Activated CD8-positive, alpha-beta T cell treated with anti-CD3 and anti-CD28 coated beads, Interleukin-2, amount 10 ng/mL, durations not matched to agents 7 days and 5 days (primary cell): ENCODE data around the gene DMRTB1. TPM values are rescaled to one million over a fixed set of nuclear protein-coding genes. Genes with fewer than 3 reads are reported as not detected.
"Not testable (repeated sequence)": the region's sequence is repeated elsewhere in the genome, so short reads cannot be mapped to it uniquely, and the experiment has no call there.

Source experiments
- ATAC-seq: fragments of 150-1000 bp; cut with Tn5 transposase; one replicate; pipeline ENCODE4 v1.10.0; 2021; ENCODE audit warnings: moderate library complexity
- CTCF ChIA-PET: fragments of 350-600 bp; sonication (Branson Sonifier 250); formaldehyde crosslinking; loops from one replicate; lab custom pipeline; 2021; ENCODE audit warnings: antibody characterized with exemption; lab: Charles Lee
- POLR2A ChIA-PET: fragments of 350-600 bp; sonication (Branson Sonifier 250); formaldehyde crosslinking; loops from one replicate; lab custom pipeline; 2021; ENCODE audit warnings: antibody characterized with exemption; lab: Charles Lee
- DNase-seq: peaks from one replicate; pipeline ENCODE4 v3.0.0-alpha.2; 2020
- H3K27ac Mint-ChIP-seq: one replicate; pipeline ENCODE4 v1.8.0; 2021; ENCODE audit warnings: mild to moderate bottlenecking, mixed read lengths
- H3K27me3 Mint-ChIP-seq: one replicate; pipeline ENCODE4 v1.8.0; 2021; ENCODE audit warnings: low read depth, mixed read lengths
- H3K36me3 Mint-ChIP-seq: one replicate; pipeline ENCODE4 v1.8.0; 2021; ENCODE audit warnings: low read depth, mixed read lengths
- H3K4me1 Mint-ChIP-seq: one replicate; pipeline ENCODE4 v1.8.0; 2021; ENCODE audit warnings: low read depth, mixed read lengths
- H3K4me3 Mint-ChIP-seq: one replicate; pipeline ENCODE4 v1.8.0; 2021; ENCODE audit warnings: mild to moderate bottlenecking, mixed read lengths
- H3K9me3 Mint-ChIP-seq: one replicate; pipeline ENCODE4 v1.8.0; 2022; ENCODE audit warnings: mixed read lengths; ENCODE audit not compliant: insufficient read depth
- total RNA-seq, 2 experiments: library from RNA; stranded (reverse); gene quantifications; one replicate each; pipeline ENCODE4 v1.2.3, GENCODE V29; 2021

Gene DMRTB1
- total RNA-seq, 2 experiments from 2014 or later = not detected

DNA sequence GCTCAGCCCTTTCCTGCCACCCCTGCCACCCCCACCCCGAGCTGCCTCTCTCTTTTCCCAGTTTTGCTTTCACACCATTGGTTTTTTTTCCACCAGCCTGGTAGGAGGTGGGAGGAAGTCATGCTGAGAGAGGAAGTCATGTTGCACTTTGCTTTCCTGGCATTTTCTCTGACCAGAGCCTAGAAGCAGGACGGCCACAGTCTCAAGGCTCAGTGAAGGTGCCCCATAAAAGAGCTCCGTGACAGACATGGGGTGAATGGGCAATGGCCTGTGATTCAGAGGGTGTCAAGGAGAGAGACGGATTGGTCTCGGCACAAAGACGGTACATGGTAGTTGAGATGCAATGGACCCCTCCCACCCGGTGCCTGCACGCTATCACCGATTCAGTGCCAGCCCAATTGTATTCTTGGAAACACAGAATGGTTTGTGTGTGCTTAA lies 42.1 kb upstream of the DMRTB1 start:
- Mint-ChIP-seq H3K4me1 (peaks cover 46% of the 10 kb centered on the region), H3K27ac (no peak overlapping the region), H3K9me3 (peaks cover 5% of the 10 kb centered on the region), H3K27me3 (peaks cover 7% of the 10 kb centered on the region), H3K4me3 (no peak overlapping the region), H3K36me3 (peaks cover 3% of the 10 kb centered on the region)
- ATAC-seq (no peak), DNase-seq (no peak)
- ChIA-PET POLR2A (no interaction called here), CTCF (no interaction called here)

DNA sequence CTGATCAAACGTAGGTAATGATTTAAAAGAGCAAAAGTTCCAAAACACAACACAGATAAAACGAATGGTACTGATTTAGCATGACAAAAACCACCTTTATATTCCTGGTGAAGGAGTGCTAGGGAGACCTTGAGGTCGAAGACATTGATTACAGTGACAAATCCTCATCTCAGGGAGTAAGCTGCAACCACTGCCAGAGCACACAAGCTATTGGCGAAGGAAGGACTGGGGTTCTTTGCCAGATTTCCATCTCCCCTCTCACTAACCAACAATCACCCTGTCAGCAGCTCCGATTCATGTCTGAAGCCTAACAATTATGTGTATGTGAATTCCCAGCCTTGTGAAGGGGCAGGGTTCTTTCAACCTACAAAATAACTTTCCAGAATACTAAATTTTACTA lies 40.2 kb upstream of the DMRTB1 start:
- peaks cover 27% of the 10 kb centered on the region for H3K4me1 Mint-ChIP-seq
- H3K27ac Mint-ChIP-seq = no peak overlapping the region
- CTCF ChIA-PET = no interaction called here
- no peak overlapping the region for H3K4me3 Mint-ChIP-seq
- POLR2A ChIA-PET = no interaction called here
- H3K27me3 Mint-ChIP-seq = peaks cover 7% of the 10 kb centered on the region
- H3K36me3 Mint-ChIP-seq = peaks cover 3% of the 10 kb centered on the region
- ATAC-seq (no peak), DNase-seq (no peak)
- peaks cover 5% of the 10 kb centered on the region for H3K9me3 Mint-ChIP-seq

DNA sequence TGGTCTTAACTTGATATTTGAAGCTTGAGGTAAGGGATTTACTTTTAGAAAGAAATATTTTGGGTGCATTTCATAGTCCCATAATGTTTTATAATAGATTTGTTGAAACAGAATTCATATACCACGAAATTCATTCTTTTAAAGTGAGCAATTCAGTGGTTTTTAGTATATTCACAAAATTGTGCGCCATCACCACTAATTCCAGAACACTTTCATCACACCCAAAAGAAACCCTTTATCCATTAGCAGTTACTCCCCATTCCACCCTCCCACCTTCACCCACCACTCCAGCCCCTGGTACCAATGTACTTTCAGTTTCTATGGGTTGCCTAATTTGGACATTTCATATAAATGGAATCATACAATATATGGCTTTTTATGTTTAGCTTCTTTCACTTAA lies 38.9 kb upstream of the DMRTB1 start:
- H3K36me3 Mint-ChIP-seq = peaks cover 3% of the 10 kb centered on the region
- H3K4me1 Mint-ChIP-seq = peaks cover 14% of the 10 kb centered on the region
- ATAC-seq (no peak), DNase-seq (no peak)
- CTCF ChIA-PET = interaction anchor here (1.0 to 1.1 kb wide), 2 partner anchors 10 to 24 kb away, joined by 3 to 5 read pairs; no protein-coding TSS in a partner anchor
- POLR2A ChIA-PET = interaction anchor here (0.5 kb wide), 1 partner anchor 15 kb away, joined by 3 read pairs; no protein-coding TSS in a partner anchor
- no peak overlapping the region for H3K4me3 Mint-ChIP-seq
- H3K27me3 Mint-ChIP-seq = peaks cover 7% of the 10 kb centered on the region
- H3K27ac Mint-ChIP-seq = no peak overlapping the region
- H3K9me3 Mint-ChIP-seq = peaks cover 5% of the 10 kb centered on the region

DNA sequence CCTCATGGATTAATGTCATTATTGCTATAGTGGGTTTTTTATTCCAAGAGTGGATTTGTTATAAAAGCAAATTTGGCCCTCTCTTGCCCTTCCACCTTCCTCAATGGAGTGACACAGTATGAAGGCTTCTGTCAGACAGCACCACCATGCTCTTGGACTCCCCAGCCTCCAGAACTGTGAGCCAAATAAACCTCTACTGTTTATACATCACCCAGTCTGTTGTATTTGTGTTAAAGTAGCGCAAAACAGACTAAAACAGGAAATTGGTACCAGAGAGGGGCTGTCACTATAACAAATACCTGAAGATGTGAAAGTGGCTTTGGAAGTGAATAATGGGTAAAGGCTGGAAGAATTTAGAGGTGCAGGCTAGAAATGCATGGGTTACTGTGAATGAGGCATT lies 38.0 kb upstream of the DMRTB1 start:
- Mint-ChIP-seq H3K4me3 (no peak overlapping the region), H3K9me3 (peaks cover 5% of the 10 kb centered on the region), H3K36me3 (peaks cover 3% of the 10 kb centered on the region), H3K27me3 (peaks cover 7% of the 10 kb centered on the region), H3K27ac (no peak overlapping the region), H3K4me1 (peaks cover 13% of the 10 kb centered on the region)
- POLR2A ChIA-PET = interaction anchor here (0.5 kb wide), 1 partner anchor 14 kb away, joined by 3 read pairs; no protein-coding TSS in a partner anchor
- ATAC-seq = no peak
- DNase-seq = no peak
- CTCF ChIA-PET = interaction anchor here (1.0 kb wide), 1 partner anchor 23 kb away, joined by 5 read pairs; no protein-coding TSS in a partner anchor

DNA sequence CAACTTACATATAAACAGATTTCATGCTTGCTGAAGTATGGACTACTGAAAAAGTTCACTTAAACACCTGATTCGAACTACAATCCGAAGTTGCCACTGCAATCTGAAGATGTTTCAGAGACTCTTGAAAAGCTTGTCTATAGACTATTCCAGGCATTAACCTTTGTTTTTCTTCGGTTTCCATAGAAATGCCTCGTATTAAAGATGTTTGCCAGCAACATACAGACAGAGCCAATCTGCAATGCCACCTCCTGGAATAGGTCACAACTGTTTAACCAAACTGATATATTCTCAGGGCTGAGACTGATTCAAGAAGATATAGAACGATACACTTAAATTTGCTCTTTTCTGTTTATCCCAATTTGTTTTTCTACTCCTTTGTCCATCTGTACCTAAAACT lies 28.9 kb upstream of the DMRTB1 start:
- Mint-ChIP-seq H3K36me3 (no peaks in the 10 kb centered on the region), H3K9me3 (no peaks in the 10 kb centered on the region), H3K4me3 (no peak overlapping the region), H3K27ac (no peak overlapping the region), H3K4me1 (peaks cover 6% of the 10 kb centered on the region), H3K27me3 (peaks cover 14% of the 10 kb centered on the region)
- CTCF ChIA-PET = interaction anchor here (0.8 to 1.3 kb wide), 4 partner anchors 10 to 152 kb away, joined by 3 to 5 read pairs (median 3); no protein-coding TSS in a partner anchor
- no peak for DNase-seq
- POLR2A ChIA-PET = no interaction called here
- no peak for ATAC-seq

DNA sequence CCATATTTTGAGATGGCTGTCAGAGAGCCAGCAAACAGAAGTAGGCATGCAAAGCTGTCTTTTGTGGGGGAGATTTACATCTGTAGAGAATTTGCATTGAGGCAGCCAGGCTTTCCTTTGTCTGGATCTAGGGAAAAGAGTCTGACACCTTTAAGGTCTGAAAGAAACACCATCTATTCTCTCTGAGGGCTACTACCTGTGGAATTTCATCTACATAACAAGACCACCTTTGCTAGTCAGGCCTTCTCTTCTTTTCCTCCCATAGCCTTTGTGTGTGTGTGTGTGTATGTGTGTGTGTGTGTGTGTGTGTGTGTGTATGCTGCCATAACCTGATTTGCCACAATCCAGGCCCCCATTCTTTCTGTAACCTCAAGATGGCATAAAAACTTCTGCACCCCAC lies 28.4 kb upstream of the DMRTB1 start:
- no peaks in the 10 kb centered on the region for H3K36me3 Mint-ChIP-seq
- CTCF ChIA-PET = interaction anchor here (1.2 to 1.3 kb wide), 2 partner anchors 17 to 152 kb away, joined by 3 to 5 read pairs; no protein-coding TSS in a partner anchor
- no peak overlapping the region for H3K27ac Mint-ChIP-seq
- no peak overlapping the region for H3K4me3 Mint-ChIP-seq
- ATAC-seq (no peak), DNase-seq (no peak)
- POLR2A ChIA-PET = no interaction called here
- peaks cover 6% of the 10 kb centered on the region for H3K4me1 Mint-ChIP-seq
- peaks cover 14% of the 10 kb centered on the region for H3K27me3 Mint-ChIP-seq
- H3K9me3 Mint-ChIP-seq = no peaks in the 10 kb centered on the region

DNA sequence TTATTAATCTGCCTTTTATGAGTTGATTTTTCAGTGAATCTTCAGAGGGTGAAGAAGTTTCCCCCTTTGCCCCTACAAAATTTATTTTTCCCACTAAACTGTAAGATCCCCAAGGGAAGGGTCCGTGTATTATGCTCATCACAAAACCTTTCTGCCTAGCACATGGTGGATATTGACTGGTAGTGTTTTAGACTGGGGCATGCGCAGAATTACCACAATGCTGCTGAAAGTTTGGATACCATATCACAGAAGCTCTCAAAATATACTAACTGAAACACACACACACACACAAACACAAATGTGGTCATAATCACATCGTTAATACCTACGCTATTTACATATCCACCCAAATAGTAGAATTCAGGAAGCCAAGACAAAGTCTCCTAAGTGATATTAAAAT lies 28.0 kb upstream of the DMRTB1 start:
- Mint-ChIP-seq H3K27me3 (peaks cover 17% of the 10 kb centered on the region), H3K27ac (no peak overlapping the region), H3K4me3 (no peak overlapping the region), H3K36me3 (no peaks in the 10 kb centered on the region), H3K9me3 (no peaks in the 10 kb centered on the region), H3K4me1 (peaks cover 6% of the 10 kb centered on the region)
- DNase-seq = no peak
- CTCF ChIA-PET = interaction anchor here (1.3 to 1.5 kb wide), 2 partner anchors 18 to 38 kb away, joined by 3 to 5 read pairs; no protein-coding TSS in a partner anchor
- ATAC-seq = no peak
- POLR2A ChIA-PET = no interaction called here

DNA sequence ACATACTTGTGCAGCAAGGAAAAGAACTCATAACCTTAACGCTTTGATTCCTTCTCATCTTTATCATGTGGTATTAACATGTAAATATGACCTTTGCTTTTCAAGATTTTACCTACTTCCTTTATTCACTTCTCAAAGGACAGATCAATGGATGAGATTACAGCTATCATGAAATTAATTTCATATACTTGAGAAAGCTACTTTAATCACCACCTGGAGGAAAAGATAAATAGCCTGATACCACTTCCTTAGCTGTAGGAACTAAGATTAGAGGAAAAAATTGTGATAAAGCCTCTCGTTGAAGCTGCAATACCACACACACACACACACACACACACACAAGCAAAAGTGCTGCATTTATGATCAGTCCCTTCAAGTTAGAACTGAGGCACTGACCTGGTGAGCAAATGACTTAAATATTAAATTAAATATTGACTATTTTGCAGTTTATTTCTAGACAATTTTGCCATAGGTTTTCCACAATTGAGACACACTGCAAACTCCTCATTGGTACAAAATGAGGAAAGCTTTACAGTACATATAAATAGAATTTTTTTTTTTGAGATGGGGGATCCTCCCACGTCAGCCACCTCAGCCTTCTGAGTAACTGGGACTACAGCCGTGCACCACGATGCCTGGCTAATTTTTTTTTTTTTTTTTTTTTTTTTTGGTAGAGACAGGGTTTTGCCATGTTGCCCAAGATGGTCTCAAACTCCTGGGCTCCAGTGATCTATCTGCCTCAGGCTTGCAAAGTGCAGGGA lies 27.2 kb upstream of the DMRTB1 start:
- POLR2A ChIA-PET = no interaction called here
- Mint-ChIP-seq H3K27me3 (peaks cover 21% of the 10 kb centered on the region), H3K36me3 (no peaks in the 10 kb centered on the region), H3K4me1 (peaks cover 6% of the 10 kb centered on the region), H3K27ac (no peak overlapping the region), H3K4me3 (no peak overlapping the region), H3K9me3 (no peaks in the 10 kb centered on the region)
- no peak for ATAC-seq
- no peak for DNase-seq
- CTCF ChIA-PET = interaction anchor here (1.5 to 1.6 kb wide), 3 partner anchors 17 to 153 kb away, joined by 3 to 5 read pairs (median 5); no protein-coding TSS in a partner anchor

DNA sequence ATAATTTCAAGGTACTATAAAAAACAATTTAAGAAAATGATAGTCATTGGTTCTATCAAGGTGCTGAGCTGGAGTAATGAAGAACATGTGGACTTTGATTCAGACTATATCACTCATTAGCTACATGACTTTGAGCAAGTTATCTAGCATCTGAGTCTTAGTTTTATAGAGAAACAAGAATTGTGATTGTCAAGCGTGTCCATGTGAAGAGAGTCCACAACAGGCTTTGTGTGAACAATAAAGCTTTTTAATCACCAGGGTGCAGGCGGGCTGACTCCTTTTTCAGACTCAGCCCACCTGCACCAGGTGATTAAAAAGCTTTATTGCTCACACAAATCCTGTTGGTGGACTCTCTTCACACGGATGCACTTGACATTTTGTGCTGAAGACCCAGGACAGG lies 26.6 kb upstream of the DMRTB1 start:
- DNase-seq (no peak), ATAC-seq (no peak)
- Mint-ChIP-seq H3K27ac (no peak overlapping the region), H3K27me3 (peaks cover 21% of the 10 kb centered on the region), H3K4me3 (no peak overlapping the region), H3K9me3 (no peaks in the 10 kb centered on the region), H3K36me3 (no peaks in the 10 kb centered on the region), H3K4me1 (peaks cover 6% of the 10 kb centered on the region)
- POLR2A ChIA-PET = no interaction called here
- CTCF ChIA-PET = interaction anchor here (1.5 to 1.6 kb wide), 3 partner anchors 17 to 154 kb away, joined by 3 to 5 read pairs (median 5); no protein-coding TSS in a partner anchor

DNA sequence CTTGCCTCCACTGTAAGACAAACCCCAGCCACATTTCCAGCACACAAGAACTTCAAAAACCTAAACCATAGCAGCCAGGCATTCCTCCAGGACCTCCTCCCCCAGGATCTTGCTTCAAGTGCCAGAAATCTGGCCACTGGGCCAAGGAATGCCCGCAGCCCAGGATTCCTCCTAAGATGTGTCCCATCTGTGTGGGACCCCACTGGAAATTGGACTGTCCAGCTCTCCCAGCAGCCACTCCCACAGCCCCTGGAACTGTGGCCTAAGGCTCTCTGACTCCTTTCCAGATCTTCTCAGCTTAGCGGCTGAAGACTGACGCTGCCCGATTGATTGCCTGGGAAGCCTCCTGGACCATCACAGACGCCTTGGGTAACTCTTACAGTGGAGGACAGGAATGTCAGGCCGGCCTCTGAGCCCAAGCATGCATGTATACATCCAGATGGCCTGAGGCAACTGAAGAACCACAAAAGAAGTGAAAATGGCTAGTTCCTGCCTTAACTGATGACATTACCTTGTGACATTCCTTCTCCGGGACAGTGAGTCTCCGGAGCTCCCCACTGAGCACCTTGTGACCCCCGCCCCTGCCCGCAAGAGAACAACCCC lies 24.7 kb upstream of the DMRTB1 start:
- not testable (repeated sequence) for ATAC-seq, H3K4me3 Mint-ChIP-seq, H3K9me3 Mint-ChIP-seq, H3K36me3 Mint-ChIP-seq, H3K27ac Mint-ChIP-seq, DNase-seq, H3K4me1 Mint-ChIP-seq
- CTCF ChIA-PET = interaction anchor here (1.1 kb wide), 1 partner anchor 14 kb away, joined by 3 read pairs; no protein-coding TSS in a partner anchor
- peaks cover 23% of the 10 kb centered on the region for H3K27me3 Mint-ChIP-seq
- POLR2A ChIA-PET = interaction anchor here (0.6 to 0.7 kb wide), 2 partner anchors 14 to 123 kb away, joined by 3 to 4 read pairs; no protein-coding TSS in a partner anchor

DNA sequence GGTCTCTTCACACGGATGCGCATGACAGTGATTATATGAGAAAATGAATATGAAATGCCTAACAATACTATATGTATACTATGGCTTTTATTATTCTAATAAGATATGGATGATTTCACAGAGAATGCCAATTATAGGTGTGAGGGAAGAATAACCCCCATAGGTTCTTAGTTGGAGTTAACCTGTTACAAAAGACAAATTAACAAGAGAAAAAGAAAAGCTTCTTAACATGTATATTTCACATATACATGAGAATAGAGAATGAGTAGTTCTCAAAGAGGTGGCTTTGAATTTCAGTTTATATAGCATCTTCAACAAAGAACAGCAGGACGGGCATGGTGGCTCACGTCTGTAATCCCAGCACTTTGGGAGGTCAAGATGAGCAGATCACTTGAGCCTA lies 24.0 kb upstream of the DMRTB1 start:
- H3K27me3 Mint-ChIP-seq = peaks cover 23% of the 10 kb centered on the region

More for the DNA sequence above, 24.0 kb upstream of the DMRTB1 start:
- H3K36me3 Mint-ChIP-seq = no peaks in the 10 kb centered on the region
- ChIA-PET CTCF (interaction anchor here (1.1 kb wide), 1 partner anchor 14 kb away, joined by 3 read pairs; no protein-coding TSS in a partner anchor), POLR2A (interaction anchor here (0.7 kb wide), 1 partner anchor 14 kb away, joined by 3 read pairs; no protein-coding TSS in a partner anchor)
- H3K4me1 Mint-ChIP-seq = peaks cover 6% of the 10 kb centered on the region
- DNase-seq (no peak), ATAC-seq (no peak)
- H3K27ac Mint-ChIP-seq = no peak overlapping the region
- no peak overlapping the region for H3K4me3 Mint-ChIP-seq
- no peaks in the 10 kb centered on the region for H3K9me3 Mint-ChIP-seq
